PC-9 (cell line): ENCODE results near the gene STAG1.

Experiments
- EZH2 ChIP-seq: fragments of 200-600 bp; sonication (generic); IDR thresholded peaks from 2 replicates; pipeline ENCODE4 v1.8.0; 2017; ENCODE audit warnings: antibody characterized with exemption, low read depth
- TF ChIP-seq, protein P1 (sequence below): fragments of 200-600 bp; sonication (generic); conservative IDR thresholded peaks from 2 replicates; pipeline ENCODE4 v1.6.1; 2017; ENCODE audit warnings: mixed run types, antibody characterized with exemption, mild to moderate bottlenecking, moderate library complexity

- TF ChIP-seq, protein P1, sequence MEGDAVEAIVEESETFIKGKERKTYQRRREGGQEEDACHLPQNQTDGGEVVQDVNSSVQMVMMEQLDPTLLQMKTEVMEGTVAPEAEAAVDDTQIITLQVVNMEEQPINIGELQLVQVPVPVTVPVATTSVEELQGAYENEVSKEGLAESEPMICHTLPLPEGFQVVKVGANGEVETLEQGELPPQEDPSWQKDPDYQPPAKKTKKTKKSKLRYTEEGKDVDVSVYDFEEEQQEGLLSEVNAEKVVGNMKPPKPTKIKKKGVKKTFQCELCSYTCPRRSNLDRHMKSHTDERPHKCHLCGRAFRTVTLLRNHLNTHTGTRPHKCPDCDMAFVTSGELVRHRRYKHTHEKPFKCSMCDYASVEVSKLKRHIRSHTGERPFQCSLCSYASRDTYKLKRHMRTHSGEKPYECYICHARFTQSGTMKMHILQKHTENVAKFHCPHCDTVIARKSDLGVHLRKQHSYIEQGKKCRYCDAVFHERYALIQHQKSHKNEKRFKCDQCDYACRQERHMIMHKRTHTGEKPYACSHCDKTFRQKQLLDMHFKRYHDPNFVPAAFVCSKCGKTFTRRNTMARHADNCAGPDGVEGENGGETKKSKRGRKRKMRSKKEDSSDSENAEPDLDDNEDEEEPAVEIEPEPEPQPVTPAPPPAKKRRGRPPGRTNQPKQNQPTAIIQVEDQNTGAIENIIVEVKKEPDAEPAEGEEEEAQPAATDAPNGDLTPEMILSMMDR: no peak
- TF ChIP-seq EZH2: no peak
These were observed 17.7 kb downstream of the STAG1 start for GRCh38 chr3:136734382-136735070.
